ENCODE measurements around the gene HOXB5. TPM values are rescaled to one million over a fixed set of nuclear protein-coding genes. Genes with fewer than 3 reads are reported as not detected.

Gene HOXB5
- total RNA-seq, 1 donor from 2014 or later, result not detected

DNA sequence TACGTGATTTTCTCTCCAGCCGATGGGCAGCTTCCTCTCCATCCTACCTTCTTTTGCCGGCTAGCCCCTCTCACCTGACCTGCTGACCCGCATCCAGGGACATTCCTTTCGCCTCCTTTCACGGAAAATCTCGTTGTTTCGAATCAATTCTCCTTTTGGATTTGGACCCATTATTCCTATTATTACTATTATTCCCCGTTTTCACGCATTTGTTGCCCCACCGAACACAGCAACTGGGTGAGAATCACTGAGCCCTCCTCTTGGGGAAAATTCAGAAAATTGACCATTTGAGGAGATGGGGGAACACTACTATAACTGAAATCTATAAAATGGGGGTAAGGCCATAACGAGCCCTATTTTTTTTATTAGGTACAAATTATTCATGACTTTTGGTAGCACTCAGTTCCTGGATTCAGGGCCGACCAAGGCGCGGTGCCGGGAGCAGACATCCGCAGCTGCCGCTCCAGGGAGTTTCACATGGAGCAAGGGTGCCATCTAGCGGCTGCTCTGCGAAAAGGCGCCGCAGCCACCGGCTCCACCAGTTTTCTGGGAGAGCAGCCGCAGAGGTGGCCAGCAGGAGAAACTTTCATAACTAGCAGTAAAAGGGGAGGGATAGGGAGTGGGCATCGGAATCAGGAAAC is 24.8 kb upstream of the HOXB5 start:
- intact Hi-C loops (cut with DNase I), result loop anchor here (5.0 to 10.0 kb wide), 5 partner anchors 281 to 594 kb away; partner anchors contain the start of gene IGF2BP1
- peak; percentile 93 for DNase-seq (ENCODE audit: low spot score)

DNA sequence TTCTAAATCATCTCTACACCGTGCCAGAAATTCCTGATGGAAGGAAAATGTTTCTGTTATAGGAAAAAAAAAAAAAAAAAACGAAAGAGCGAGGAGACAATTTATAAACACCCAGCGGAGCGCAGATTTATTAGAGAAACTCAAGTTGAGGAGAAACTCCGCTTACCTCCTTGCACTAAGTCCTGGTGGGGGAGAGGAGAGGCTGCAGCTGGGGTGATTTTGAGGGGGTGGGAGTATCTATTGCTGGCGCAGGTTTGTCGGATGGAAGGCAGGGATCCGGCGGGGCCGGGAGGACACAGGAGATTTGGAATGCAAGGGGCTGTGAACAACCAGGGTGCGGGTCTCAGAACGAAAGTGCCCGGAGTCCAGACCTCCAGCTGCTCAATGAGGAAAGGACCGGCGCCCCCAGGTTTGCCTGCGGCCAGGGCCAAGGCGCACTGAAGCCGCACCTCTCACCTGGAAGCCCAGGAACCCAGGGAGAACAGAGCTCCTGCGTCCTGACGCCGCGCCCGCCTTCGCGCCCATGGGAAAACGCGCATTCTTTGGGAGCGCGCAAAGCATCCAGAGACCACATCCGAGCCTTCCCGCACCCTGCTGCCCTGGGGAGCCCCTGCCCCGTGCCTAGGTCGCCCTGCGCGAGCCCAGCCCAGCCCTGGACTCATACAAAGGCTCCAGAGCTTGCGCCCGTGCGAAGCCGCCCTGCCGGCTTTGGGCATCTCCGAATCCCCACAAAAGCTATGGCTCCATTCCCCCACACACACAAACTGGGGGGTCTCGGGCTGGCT is 24.1 kb upstream of the HOXB5 start:
- DNase-seq (ENCODE audit: low spot score), result no peak
- intact Hi-C loops (cut with DNase I), result loop anchor here (5.0 to 10.0 kb wide), 5 partner anchors 280 to 593 kb away; partner anchors contain the start of gene IGF2BP1

DNA sequence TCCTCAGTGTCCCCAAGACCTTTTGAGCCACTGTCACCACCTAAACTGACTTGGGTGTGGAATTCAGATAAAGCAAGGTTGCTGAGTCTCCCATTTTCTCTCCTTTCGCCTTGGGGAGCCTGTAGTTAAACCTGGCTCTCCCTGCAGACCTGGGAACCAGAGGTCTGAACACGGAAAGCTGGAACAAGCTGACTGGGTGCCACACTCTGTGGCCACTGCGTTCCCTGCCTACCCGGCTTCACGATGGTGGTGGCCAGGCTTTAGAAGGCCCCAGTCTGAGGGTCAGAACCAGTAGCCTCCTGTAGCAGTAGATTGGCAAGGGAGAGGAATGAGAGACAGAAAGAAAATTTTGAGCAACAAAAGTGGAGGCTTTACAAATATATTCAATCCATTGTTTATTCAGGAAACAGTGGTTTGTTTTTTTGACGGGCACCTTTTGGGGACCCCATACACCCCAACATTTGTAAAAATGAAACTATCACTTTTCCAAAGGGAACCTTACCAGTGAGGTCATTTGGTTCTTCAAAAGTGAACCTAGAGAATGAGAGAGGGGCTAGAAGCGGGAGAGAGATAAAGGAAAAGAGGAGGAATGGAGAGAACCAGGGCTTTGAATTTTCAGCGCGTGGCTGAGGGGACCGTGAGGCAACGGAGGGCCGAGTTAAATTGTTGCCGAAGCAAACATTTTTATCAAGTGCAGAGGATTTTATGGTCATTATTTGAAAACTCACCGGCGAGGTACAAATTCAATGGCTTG is 23.3 kb upstream of the HOXB5 start:
- no peak for DNase-seq (ENCODE audit: low spot score)
- intact Hi-C loops (cut with DNase I), result loop anchor here (5.0 to 10.0 kb wide), 5 partner anchors 280 to 592 kb away; partner anchors contain the start of gene IGF2BP1

DNA sequence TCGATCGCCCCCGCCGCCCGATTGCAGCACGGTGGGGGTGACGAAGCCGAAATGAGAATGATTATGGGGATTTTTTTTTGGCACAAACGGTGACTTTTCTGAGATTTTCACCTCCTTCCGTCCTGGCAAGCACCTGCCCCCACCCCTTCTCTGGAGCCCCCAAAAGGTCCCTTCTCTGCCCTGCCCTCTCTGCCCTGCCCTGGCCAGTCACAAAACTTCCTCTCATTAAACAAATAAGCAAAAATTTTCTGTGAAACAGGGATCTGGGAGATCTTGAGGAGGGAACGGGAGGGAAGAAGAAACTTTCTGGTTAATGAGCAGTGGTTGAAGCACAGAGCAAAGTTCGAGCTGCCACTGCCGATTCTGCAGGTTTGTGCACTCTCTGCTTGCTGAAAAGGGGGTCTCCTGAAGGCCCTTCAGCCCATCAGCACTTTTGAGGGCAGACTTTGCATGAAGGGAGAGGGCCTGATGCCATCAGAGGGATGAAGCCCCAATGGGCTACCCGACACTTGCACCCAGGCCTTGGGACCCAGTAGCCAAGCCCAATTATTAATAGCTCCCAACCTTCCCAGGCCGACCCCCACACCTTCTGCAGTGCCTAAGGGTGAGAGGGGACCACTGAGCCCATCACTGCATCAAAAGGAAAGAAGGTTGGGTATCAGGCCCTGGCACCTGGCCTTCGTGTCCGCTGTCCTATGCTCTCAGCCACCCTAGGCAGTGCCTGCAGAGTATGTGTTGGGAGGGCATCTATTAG is 22.6 kb upstream of the HOXB5 start:
- intact Hi-C loops (cut with DNase I), result loop anchor here (5.0 to 10.0 kb wide), 5 partner anchors 279 to 591 kb away; partner anchors contain the start of gene IGF2BP1
- DNase-seq (ENCODE audit: low spot score), result no peak

DNA sequence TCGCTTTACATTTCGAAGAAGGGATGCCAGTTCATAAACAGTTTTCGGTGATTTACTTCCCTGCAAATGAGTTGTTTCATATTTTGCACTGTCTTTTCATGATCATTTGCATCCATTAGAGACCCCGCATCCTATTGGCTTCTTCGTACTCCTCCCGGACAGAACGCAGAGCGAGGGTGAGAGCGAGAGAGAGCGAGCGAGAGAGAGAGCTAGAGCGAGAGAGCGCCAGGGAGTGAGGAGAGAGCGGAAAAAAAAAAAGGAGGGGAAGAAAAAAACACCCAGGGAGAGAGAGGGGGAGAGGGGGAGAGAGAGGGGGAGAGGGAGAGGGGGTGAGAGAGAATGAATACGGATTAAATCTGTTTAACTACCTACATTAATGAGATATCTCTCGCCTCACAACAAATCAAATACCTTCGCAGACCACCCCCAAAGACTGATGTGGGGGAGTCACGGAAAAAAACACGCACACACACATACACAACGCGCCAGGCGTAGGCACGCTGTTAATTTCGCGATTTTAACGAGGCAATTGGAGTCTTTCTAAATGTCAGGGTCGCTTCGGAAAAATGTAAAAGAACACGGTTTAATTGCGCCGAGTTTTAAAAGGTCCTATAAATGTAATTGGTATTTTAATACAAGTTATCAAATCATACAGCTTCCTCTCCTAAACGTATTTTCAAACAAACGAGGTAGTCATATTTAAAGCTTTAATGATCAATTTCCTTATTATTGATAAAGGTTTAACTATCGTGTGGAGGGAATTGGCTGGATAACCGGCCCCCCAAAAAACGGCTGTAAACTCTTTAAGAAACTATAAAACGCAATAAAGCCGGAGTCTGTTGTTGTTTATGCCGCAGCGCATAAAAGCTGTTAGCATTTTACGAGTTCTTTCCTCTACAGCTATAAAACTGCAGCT is 21.7 kb upstream of the HOXB5 start, which contains the start of gene HOXB8:
TSS of gene HOXB8 (minus strand) at position 246 of the 916 bp plus-strand sequence. CDS start 588 bp downstream, outside the sequence.
- DNase-seq (ENCODE audit: low spot score), result no peak
- intact Hi-C loops (cut with DNase I), result loop anchor here (5.0 to 10.0 kb wide), 5 partner anchors 278 to 591 kb away; partner anchors contain the start of gene IGF2BP1

DNA sequence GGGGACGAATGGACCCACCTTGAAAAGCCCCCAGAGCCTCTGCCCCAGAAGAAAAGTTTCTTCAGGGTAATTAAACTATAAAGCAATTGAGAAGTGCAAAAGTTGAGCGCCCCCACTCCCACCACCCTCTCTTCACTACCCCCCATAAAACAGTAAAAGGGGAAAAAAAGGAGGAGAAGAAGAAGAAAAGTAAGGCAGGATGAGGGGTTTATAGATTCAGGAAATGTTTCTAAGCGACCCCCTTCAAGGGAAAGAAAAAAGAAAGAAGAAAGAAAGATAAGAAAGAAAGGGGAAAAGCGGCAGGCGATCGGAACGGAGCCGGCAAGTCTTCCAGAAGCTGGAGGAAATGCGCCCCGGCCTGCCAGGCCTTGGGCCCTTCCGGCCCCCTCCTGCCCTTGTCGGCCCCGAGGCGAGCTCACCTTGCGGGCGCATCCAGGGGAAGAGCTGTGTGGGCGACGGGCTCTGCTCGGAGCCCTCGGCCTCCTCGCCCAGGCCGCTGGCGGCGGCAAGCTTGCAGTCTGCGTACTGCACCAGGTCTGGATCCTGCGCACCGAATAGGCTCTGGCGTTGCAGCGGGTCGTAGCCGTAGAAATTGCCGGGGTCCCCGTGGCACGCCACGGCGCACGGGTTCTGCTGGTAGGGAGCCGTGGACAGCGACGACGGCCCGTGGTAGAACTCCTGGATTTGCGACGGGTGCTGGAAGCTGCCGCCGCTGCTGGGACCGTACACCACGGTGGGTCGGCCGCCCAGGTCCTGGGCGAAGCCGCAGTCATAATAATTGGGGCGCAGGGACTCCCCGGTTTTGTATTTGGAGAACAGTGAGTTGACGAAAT is 20.5 kb upstream of the HOXB5 start:
- no peak for DNase-seq (ENCODE audit: low spot score)
- intact Hi-C loops (cut with DNase I), result loop anchor here (10.0 kb wide), 2 partner anchors 381 to 589 kb away; partner anchors contain the start of gene IGF2BP1

DNA sequence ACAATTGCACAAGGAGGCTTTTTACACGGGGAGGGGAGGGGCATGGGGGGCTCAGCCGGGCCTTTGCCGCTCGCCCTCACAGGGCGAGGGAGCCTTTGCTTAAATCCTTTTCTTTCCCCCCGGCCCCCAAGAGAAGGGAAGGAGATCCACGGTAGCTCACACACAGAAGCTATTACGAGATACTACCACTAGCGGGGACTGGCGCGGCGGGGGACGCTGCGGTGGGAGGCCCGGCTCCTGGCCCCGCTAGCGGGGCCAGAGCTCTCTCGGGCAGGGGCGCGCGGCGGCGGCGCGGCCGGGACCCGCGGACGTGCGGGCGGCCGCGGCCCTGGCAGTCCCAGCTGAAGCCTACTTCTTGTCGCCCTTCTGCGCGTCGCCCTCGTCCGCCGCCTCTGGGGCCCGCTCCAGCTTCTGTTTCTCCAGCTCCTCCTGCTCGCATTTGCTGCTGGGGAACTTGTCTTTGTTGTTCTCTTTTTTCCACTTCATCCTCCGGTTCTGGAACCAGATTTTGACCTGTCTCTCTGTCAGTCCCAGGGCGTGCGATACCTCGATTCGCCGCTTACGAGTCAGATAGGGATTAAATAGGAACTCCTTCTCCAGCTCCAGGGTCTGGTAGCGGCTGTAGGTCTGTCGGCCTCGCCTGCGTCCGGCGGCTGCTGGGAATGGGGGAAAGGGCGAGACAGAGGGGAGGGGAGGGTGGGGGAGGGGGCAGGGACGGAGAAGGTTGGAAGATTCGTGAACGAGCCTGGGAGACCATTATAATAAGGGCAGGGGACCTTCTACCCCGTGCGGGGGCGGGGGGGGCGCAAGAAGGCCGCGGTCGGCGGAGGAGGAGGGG is 19.5 kb upstream of the HOXB5 start:
- intact Hi-C loops (cut with DNase I), result loop anchor here (10.0 kb wide), 2 partner anchors 382 to 588 kb away; partner anchors contain the start of gene IGF2BP1
- DNase-seq (ENCODE audit: low spot score), result no peak

DNA sequence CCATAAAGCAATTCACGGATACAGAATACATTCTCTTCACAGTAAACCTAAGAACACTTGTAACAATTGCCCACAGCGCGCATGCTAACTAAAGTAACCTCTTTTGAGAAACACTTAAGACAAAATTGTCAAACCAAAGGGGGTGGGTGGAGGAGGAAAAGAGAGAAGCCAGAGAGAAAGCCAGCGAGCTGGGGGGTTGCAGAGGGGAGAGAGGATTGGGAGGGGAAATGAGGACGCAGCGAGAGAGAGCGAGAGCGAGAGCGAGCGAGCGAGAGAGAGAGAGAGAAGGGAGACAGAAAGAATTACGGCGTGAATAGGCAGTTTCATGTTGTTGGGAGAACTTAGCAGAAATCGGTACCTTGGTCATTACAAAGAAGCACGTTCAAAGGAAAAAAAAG is 18.9 kb upstream of the HOXB5 start:
- intact Hi-C loops (cut with DNase I), result loop anchor here (10.0 kb wide), 2 partner anchors 382 to 588 kb away; partner anchors contain the start of gene IGF2BP1
- DNase-seq (ENCODE audit: low spot score), result no peak

DNA sequence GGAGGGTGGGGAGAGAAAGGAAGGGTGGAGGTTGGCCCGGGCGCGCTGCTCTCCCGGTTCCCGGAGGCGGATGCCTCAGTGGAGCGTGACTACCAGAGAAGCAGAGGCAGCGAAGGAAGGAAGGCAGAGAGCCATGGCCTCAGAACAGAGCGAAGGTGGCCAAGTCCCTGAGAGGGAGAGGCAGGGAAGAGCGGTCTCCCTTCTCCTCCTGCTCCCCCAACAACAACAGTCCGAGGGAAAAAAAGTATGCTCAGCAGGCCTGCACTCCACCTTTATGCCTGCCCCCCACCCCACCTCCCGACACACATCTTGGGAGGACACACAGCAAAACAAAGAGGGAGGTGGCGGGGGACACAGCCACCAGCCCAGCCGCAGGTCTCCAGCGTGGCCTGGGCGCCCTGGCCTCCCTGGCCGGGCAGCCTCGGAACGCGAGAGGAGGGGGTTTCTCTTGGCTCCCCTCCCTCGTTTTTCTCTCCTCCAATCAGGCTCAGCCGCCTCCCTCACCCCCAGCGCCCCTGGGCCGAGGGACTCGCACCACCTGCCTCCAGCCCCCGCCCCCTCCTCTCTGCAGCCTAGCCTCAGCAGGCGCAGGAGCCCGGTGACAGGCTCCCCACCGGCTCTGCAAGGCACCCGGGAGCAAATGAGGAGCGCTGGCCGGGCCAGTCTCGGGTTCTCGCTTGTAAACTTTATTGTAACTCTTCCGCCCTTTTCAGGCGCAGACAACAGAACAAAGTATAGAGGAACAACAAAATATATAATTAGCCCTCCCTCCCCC is 18.3 kb upstream of the HOXB5 start:
- DNase-seq (ENCODE audit: low spot score), result no peak
- intact Hi-C loops (cut with DNase I), result loop anchor here (10.0 kb wide), 2 partner anchors 383 to 587 kb away; partner anchors contain the start of gene IGF2BP1

DNA sequence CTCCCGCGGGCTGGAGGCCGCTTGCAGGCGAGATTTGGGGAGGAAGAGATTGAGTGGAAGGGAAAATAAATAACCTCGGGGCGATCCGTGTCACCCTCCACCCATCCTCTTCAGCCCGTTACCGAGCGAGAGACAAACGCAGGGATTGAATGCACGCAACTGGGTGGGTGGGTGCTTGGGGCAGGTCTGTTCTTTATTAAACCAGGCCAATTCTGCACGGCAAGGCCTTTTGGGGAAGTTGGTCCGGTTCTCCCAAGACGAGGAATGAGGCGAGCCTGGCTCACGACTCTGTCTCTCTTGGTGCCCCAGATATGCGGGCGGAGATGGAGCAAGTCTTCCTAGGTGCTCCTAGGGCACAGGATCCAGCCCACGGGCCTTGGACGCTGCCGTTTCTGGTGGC is 17.6 kb upstream of the HOXB5 start:
- no peak for DNase-seq (ENCODE audit: low spot score)
- intact Hi-C loops (cut with DNase I), result loop anchor here (10.0 kb wide), 2 partner anchors 384 to 586 kb away; partner anchors contain the start of gene IGF2BP1

DNA sequence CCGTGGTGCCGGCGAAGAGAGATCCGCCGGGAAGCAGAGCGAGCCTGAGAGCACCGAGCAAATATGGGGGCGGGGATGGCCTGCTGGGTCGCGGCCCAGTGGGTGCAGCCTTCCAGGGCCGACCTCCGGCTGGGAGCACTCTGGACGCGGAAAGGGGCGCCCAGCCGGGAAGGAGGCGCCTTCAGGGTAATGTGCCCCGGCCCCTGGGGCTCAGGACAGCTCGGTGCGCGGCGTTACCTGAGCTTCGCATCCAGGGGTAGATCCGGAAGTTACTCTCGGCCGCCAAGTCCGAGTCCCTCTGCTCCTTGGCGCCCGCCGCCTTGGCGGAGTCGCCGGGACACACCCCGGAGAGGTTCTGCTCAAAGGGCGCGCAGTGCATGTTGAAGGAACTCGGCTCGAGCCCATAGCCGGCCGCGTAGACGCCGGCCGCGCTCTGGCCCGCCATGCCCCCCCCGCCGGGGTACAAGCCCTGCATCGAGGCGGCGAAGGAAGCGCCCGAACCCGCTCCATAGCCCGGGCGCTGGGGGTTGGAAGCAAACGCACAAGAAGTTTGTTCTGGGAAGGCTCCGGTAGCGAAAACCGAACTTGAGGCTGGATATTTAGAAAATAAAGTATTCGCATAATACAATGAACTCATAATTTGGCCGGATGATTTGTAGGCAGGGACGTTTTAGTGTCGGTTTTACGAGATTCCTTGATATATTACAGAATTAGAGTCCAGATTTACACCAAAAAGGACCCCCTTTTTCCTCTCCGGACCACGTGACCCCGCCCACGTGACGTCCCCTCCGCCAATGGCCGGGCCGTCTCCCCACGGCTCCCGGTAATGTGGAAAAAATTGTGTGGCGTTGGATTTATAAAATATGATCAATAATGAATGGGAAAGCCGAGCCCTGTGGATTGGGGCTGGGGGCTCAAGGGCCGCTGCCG is 17.0 kb upstream of the HOXB5 start, which contains the start of gene HOXB7:
TSS of gene HOXB7 (minus strand) at position 736 of the 930 bp plus-strand sequence. CDS start at position 637, 99 bp downstream.
- DNase-seq (ENCODE audit: low spot score), result no peak
- intact Hi-C loops (cut with DNase I), result loop anchor here (10.0 kb wide), 2 partner anchors 384 to 586 kb away; partner anchors contain the start of gene IGF2BP1

DNA sequence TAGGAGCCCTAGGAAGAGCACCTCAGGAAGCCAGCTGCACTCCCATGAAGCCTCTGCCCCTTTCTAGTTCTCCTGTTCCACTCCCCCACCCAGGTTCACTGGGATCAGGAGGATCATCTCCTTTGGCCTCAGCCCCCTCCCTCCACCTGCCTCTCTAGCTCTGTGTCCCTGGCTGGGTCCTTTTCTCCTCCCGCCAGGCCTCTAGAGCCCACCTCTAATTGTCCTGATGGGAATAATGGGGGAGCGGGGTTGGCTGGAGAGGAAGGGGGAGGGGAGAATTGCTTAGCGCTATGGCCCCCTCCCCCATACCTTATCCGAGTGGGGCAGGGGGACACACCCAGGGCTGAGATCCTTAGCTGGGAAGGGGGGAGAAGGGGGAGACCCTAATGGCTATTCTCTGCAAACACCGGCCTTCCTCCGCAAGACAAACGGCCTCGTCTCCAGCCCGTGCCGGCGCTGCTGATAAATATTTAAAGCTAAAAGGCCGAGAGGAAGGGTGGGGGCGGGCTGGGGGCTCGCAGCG is 16.2 kb upstream of the HOXB5 start:
- intact Hi-C loops (cut with DNase I), result loop anchor here (10.0 kb wide), 2 partner anchors 385 to 585 kb away; partner anchors contain the start of gene IGF2BP1
- DNase-seq (ENCODE audit: low spot score), result no peak

DNA sequence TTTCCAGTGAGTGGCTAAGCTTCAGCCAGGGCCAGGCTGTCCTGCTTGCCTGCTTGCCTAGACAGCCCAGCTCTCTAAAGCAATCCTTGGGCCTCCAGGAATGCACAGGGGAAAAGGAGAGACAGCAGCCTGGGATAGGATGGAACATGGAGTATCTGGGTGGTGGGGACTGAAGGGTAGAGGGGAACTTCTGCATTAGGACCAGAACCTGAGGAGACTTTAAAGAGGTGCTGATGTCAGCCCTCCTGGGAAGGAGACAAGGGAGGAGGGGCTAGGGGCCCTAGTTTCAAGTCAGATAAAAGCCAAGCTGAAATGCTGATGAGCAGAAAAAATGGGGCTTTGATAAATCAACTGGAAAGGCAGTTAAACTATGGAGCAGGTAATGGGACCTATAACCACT is 15.5 kb upstream of the HOXB5 start:
- no peak for DNase-seq (ENCODE audit: low spot score)
- intact Hi-C loops (cut with DNase I), result no loop called here

DNA sequence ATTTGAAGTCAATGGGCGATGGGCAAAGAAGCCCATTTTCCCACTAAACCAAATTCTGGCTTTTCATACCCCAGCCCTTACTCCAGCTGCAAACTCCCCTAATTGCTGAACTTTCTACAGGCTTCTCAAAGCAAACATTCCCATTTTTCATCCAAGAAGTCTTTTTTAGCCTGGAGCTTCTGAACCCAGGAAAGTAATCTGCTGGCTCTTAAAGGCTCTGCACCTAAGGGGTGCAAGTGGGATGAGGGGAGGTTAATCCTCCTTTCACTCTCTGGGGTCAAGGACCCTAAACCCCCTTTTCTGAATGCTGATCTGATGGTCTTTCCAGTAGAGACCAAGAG is 14.9 kb upstream of the HOXB5 start:
- intact Hi-C loops (cut with DNase I), result no loop called here
- no peak for DNase-seq (ENCODE audit: low spot score)
